ENCODE measurements around the gene CIDEB.

Gene CIDEB

DNA sequence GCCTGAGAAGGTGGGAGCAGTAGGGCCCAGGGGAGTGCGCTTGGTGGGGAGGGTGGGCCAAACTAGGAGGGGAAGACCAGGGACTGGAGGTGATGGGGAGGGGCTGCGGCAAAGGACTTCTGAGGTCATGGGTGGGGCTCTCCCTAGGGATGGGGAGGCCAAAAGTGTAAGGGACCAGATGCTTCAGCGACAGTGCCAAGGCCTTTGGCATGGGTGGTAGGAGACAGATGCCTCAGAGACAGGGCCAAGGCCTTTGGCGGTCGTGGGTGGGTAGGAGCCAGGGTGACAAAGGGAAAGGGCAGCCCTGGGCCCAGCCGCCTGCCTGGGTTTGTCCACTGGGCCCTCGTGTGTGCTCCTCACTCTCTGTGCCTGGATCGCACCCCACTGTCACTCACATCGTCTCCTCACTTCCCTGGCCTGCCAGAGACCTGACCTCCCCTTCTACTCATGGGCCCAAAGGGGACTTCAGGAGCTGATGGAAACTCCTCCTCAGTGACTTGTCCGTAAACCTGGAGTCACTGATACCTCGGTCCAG, 23.2 kb downstream of the CIDEB start:
- Histone ChIP-seq H3K79me2 (ENCODE audit: insufficient read depth, low read length) (no peaks in the 10 kb centered on the region), H3K9me3 (ENCODE audit: insufficient read depth, low read length) (no peaks in the 10 kb centered on the region), H3F3A (ENCODE audit: insufficient read depth) (no peaks in the 10 kb centered on the region), H3K27me3 (ENCODE audit: low read length) (no peaks in the 10 kb centered on the region), H3K36me3 (ENCODE audit: low read length) (no peaks in the 10 kb centered on the region), H3K9ac (ENCODE audit: low read length) (no peak overlapping the region), H3K4me2 (ENCODE audit: low read depth, low read length, poor library complexity, severe bottlenecking) (no peak overlapping the region), H3K9me2 (replicated peaks; ENCODE audit: insufficient read depth, low read length) (no peaks in the 10 kb centered on the region), H3K27ac (ENCODE audit: low read depth, low read length) (no peak overlapping the region), H4K20me1 (ENCODE audit: low read depth, low read length) (no peaks in the 10 kb centered on the region), H2AFZ (ENCODE audit: low read depth, low read length, severe bottlenecking) (no peak overlapping the region), H3K4me3 (ENCODE audit: insufficient read depth, low read length, poor library complexity, severe bottlenecking) (no peak overlapping the region)
- TF ChIP-seq EZH2phosphoT487 (conservative IDR thresholded peaks at IDR 0.05; ENCODE audit: low read length) (no peak), CTCF (IDR thresholded peaks at IDR 0.05; ENCODE audit: insufficient read depth, low read length, poor library complexity, severe bottlenecking) (no peak)

DNA sequence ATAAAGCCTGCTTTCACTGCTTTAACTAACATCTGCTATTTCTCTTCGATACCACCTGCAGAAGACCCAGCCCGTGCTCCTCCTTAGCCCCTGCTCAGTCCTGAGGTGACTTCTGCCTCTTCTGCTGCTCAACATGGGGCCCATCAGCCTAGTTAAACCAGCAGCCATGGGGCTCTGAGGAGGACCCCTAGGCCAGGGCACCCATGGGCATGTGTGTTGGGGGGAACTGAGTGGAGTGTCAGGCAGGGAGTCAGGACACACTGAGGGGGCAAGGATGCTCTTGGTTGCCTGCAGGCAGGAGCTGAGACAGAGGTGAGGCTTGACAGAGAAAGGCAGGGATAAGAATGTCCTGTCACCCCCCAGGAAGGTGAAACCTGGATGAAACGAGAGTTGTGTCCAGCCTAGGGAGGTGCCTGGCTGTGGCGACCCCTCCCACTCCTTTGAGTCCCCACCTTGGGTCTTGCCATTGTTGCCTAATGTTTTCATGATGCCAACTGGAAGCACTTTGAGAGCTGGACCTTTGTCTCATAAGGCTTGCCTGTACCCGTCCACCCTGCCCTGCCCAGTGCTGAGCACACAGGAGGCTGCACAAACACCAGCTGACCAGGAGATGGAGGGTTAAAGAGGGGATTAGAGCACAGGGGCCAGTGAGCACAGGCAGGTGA, 23.8 kb downstream of the CIDEB start:
- H3K27ac ChIP-seq (ENCODE audit: low read depth, low read length): no peak overlapping the region
- H3K79me2 ChIP-seq (ENCODE audit: insufficient read depth, low read length): no peaks in the 10 kb centered on the region
- H4K20me1 ChIP-seq (ENCODE audit: low read depth, low read length): no peaks in the 10 kb centered on the region
- H3F3A ChIP-seq (ENCODE audit: insufficient read depth): no peaks in the 10 kb centered on the region
- H3K9ac ChIP-seq (ENCODE audit: low read length): no peak overlapping the region
- H2AFZ ChIP-seq (ENCODE audit: low read depth, low read length, severe bottlenecking): no peak overlapping the region
- H3K27me3 ChIP-seq (ENCODE audit: low read length): no peaks in the 10 kb centered on the region
- no peaks in the 10 kb centered on the region for H3K36me3 ChIP-seq (ENCODE audit: low read length)
- no peak for TF ChIP-seq EZH2phosphoT487 (conservative IDR thresholded peaks at IDR 0.05; ENCODE audit: low read length)
- TF ChIP-seq CTCF (IDR thresholded peaks at IDR 0.05; ENCODE audit: insufficient read depth, low read length, poor library complexity, severe bottlenecking): no peak
- no peaks in the 10 kb centered on the region for H3K9me2 ChIP-seq (replicated peaks; ENCODE audit: insufficient read depth, low read length)
- no peak overlapping the region for H3K4me2 ChIP-seq (ENCODE audit: low read depth, low read length, poor library complexity, severe bottlenecking)
- H3K4me3 ChIP-seq (ENCODE audit: insufficient read depth, low read length, poor library complexity, severe bottlenecking): no peak overlapping the region
- H3K9me3 ChIP-seq (ENCODE audit: insufficient read depth, low read length): no peaks in the 10 kb centered on the region

GRCh38 chr14:24282736-24283135, 25.0 kb downstream of the CIDEB start:
- H3K9me2 ChIP-seq (replicated peaks; ENCODE audit: insufficient read depth, low read length): no peaks in the 10 kb centered on the region
- H4K20me1 ChIP-seq (ENCODE audit: low read depth, low read length): no peaks in the 10 kb centered on the region
- no peak overlapping the region for H2AFZ ChIP-seq (ENCODE audit: low read depth, low read length, severe bottlenecking)
- H3K36me3 ChIP-seq (ENCODE audit: low read length): no peaks in the 10 kb centered on the region
- no peaks in the 10 kb centered on the region for H3K79me2 ChIP-seq (ENCODE audit: insufficient read depth, low read length)
- no peaks in the 10 kb centered on the region for H3K9me3 ChIP-seq (ENCODE audit: insufficient read depth, low read length)
- H3K4me3 ChIP-seq (ENCODE audit: insufficient read depth, low read length, poor library complexity, severe bottlenecking): no peak overlapping the region
- TF ChIP-seq CTCF (IDR thresholded peaks at IDR 0.05; ENCODE audit: insufficient read depth, low read length, poor library complexity, severe bottlenecking): no peak
- no peak for TF ChIP-seq EZH2phosphoT487 (conservative IDR thresholded peaks at IDR 0.05; ENCODE audit: low read length)
- H3K27ac ChIP-seq (ENCODE audit: low read depth, low read length): no peak overlapping the region
- H3K27me3 ChIP-seq (ENCODE audit: low read length): no peaks in the 10 kb centered on the region
- H3K4me2 ChIP-seq (ENCODE audit: low read depth, low read length, poor library complexity, severe bottlenecking): no peak overlapping the region
- H3F3A ChIP-seq (ENCODE audit: insufficient read depth): no peaks in the 10 kb centered on the region
- H3K9ac ChIP-seq (ENCODE audit: low read length): no peak overlapping the region
